ENCODE data around the gene LGR4. TPM values are rescaled to one million over a fixed set of nuclear protein-coding genes. Genes with fewer than 3 reads are reported as not detected.

The LGR4 gene
- total and polyA plus RNA-seq, 4 donors, result 4.6 to 25.7 (median 21.5) TPM

Small RNA genes within 50 kb of the gene (microRNA-seq; reads per million reads assigned to microRNA genes)
- 0 reads per million in 2 donors for gene MIR8087

Other genes with a start within 250 kb of the LGR4 start
- 1 to 10 TPM; 1.4 to 3.1 TPM for gene CCDC34, start 109.6 kb downstream of the LGR4 start, total RNA-seq
- 1 to 10 TPM; 3.8 to 6.4 TPM for gene CCDC34, start 109.6 kb downstream of the LGR4 start, polyA plus RNA-seq
- gene LIN7C, start 34.0 kb upstream of the LGR4 start, total RNA-seq, result 10 to 100 TPM; 35.5 to 40.4 TPM
- gene LIN7C, start 34.0 kb upstream of the LGR4 start, polyA plus RNA-seq, result 10 to 100 TPM; 10.1 to 10.5 TPM
- 1 to 10 TPM in 1 of 2 donors, under 1 TPM in 1; 0.75 to 6.2 TPM for gene BDNF, start 227.7 kb upstream of the LGR4 start, total RNA-seq
- gene BDNF, start 227.7 kb upstream of the LGR4 start, polyA plus RNA-seq, result 1 to 10 TPM; 1.1 to 1.9 TPM

Measured in aorta (tissue), 4 donors.